Measurements from ENCODE around the gene CEP112. TPM values are rescaled to one million over a fixed set of nuclear protein-coding genes. Genes with fewer than 3 reads are reported as not detected.
A peak's percentile ranks its signal among the peaks of the same experiment; 100 is the strongest.

Gene CEP112
- total RNA-seq, 4 donors from 2014 or later, result 14.6 to 21.2 (median 20.2) TPM

DNA sequence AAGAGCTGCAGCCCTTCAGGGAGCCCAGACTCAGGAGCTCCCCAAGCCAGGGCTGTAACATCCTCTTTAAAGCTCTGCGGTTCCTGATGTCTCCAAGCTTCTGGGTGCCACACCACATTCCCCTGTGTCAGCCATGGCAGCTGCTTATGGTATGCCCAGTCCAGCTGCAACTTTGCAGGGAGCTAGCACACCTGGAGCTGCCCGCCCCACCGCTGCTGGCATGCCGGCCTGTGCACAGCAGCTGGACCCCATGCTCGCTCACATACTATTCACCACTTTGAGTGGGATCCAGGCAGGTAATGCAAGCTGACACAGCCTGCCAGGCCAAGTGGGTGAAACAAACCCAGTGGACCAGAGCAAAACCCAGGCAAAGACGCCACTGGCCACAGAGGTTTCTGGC, 324.9 kb downstream of the CEP112 start:
- H3K27ac ChIP-seq, result no peak overlapping the region
- no peak overlapping the region for H3K4me3 ChIP-seq (replicated peaks in 1 of 3)
- peaks cover 0 to 3% of the 10 kb centered on the region in 2 donors for H3K4me1 ChIP-seq
- intact Hi-C loops (cut with DNase I), result no loop called here
- DNase-seq, result peak; percentile 20 to 25
- TF ChIP-seq, protein P1, sequence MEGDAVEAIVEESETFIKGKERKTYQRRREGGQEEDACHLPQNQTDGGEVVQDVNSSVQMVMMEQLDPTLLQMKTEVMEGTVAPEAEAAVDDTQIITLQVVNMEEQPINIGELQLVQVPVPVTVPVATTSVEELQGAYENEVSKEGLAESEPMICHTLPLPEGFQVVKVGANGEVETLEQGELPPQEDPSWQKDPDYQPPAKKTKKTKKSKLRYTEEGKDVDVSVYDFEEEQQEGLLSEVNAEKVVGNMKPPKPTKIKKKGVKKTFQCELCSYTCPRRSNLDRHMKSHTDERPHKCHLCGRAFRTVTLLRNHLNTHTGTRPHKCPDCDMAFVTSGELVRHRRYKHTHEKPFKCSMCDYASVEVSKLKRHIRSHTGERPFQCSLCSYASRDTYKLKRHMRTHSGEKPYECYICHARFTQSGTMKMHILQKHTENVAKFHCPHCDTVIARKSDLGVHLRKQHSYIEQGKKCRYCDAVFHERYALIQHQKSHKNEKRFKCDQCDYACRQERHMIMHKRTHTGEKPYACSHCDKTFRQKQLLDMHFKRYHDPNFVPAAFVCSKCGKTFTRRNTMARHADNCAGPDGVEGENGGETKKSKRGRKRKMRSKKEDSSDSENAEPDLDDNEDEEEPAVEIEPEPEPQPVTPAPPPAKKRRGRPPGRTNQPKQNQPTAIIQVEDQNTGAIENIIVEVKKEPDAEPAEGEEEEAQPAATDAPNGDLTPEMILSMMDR (IDR thresholded peaks at IDR 0.05), result no peak
- TF ChIP-seq POLR2A (IDR thresholded peaks at IDR 0.05), result no peak
- no peaks in the 10 kb centered on the region for H3K36me3 ChIP-seq
- WGBS, 2 donors, result 86 to 93% methylated on average over 4 to 5 of the region's 6 CpGs
- H3K9me3 ChIP-seq, result no peaks in the 10 kb centered on the region
- no peaks in the 10 kb centered on the region for H3K27me3 ChIP-seq

DNA sequence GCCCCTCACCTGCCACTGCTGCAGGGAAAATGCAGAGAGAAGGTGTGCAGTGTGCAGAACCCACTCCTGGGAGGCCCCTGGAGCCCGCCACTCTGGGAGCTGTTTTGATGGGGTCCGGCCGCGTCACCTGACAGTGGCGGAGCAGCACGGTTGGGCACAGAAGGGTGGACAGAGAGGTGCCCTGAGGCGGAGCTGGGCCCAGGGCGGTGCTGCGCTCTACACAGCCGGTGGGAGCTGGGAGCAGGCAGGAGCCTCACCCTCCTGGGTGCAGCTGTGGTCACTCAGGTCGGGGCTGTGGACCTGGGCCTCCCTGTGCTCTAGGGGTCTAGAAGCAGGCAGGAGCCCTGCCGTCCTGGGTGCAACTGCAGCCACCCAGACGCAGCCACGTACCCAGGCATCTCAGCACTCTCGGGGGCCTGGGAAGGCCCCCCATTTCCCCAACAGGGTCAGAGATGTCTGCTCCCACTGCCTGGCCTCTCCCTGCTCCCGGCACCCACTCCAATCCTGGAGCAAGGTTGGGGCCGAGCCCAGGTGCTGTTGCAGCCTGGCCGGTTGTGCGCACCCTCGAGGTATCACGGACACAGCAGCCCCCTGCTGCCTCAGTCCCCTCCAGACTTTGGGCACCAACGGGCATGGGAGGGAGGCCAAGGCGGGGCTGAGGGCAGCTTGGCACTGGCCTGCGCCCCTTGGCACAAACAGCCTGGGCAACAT, 326.1 kb downstream of the CEP112 start:
- Histone ChIP-seq H3K27ac (no peak overlapping the region), H3K9me3 (no peaks in the 10 kb centered on the region), H3K36me3 (no peaks in the 10 kb centered on the region), H3K27me3 (no peaks in the 10 kb centered on the region), H3K4me3 (replicated peaks in 1 of 3) (no peak overlapping the region), H3K4me1 (peaks cover 0 to 3% of the 10 kb centered on the region in 2 donors)
- TF ChIP-seq, protein P1 (IDR thresholded peaks at IDR 0.05), result no peak
- TF ChIP-seq POLR2A (IDR thresholded peaks at IDR 0.05), result no peak
- WGBS, 2 donors, result 82 to 98% methylated on average over 6 to 8 of the region's 24 CpGs
- intact Hi-C loops (cut with DNase I), result no loop called here
- no peak for DNase-seq

DNA sequence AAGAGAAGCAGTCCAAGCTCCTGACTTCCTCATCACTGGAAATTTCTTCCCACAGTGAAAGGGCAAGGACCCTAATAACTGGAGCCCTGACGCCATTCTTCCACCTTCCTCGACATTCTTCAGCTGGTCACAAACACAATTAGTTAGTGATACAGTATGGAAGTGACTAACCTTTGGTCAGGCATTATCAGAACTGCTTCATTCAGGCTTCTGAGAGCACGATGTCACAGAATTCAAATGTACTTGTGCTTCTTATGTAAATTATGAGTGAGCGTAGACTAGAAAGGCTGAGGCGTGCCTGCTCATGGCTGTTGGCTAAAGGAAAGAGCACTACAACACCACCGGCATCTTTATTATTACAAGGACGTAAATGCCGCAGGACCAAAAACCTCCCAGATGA, 327.5 kb downstream of the CEP112 start:
- Histone ChIP-seq H3K4me3 (replicated peaks in 1 of 3) (no peak overlapping the region), H3K9me3 (no peaks in the 10 kb centered on the region), H3K4me1 (peaks cover 0 to 3% of the 10 kb centered on the region in 2 donors), H3K36me3 (no peaks in the 10 kb centered on the region), H3K27ac (no peak overlapping the region), H3K27me3 (no peaks in the 10 kb centered on the region)
- TF ChIP-seq, protein P1 (IDR thresholded peaks at IDR 0.05), result no peak
- no peak for TF ChIP-seq POLR2A (IDR thresholded peaks at IDR 0.05)
- intact Hi-C loops (cut with DNase I), result no loop called here
- no peak for DNase-seq
- 95 to 97% methylated on average over 8 of the region's 8 CpGs for WGBS, 2 donors

DNA sequence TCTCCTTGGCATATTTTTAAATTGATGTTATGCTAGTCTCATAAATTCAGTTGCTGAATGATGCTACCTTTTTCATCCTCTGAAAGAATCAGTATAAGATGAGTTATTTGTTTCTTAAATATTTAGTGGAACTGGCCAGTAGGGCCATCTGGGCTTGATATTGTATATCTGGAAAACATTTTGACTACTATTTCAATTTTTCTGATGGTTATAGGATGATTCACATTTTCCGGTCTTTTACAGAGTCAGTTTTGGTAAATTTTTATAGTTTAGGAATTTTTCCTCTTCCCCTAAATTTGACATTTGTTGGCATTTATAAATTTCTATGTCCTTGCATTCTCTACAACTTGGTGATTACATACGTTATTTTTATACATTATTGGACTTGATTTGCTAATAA, 334.2 kb downstream of the CEP112 start:
- no peak for DNase-seq
- Histone ChIP-seq H3K27ac (no peak overlapping the region), H3K36me3 (no peaks in the 10 kb centered on the region), H3K9me3 (no peaks in the 10 kb centered on the region), H3K4me1 (no peaks in the 10 kb centered on the region), H3K4me3 (replicated peaks in 1 of 3) (no peak overlapping the region), H3K27me3 (no peaks in the 10 kb centered on the region)
- WGBS, 2 donors, result 95% methylated on average over 2 of the region's 2 CpGs
- TF ChIP-seq, protein P1 (IDR thresholded peaks at IDR 0.05), result no peak
- TF ChIP-seq POLR2A (IDR thresholded peaks at IDR 0.05), result no peak
- intact Hi-C loops (cut with DNase I), result no loop called here

DNA sequence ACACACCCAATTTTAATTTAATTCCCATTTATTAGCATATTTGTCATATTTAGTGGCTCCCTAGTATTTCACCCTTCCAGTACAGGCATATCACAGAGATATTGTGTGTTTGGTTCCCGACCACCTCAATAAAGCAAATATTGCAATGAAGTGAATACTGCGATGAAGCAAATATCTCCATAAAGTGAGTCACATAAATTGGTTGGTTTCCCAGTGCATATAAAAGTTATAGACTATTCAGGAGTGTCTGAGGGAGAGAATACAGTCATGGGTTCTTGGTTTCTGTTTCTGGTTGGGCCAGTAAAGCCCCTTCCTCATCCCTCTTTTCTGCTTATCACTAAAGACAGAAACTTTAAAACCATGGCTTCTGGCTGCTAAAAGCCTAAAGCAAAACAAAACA, 335.1 kb downstream of the CEP112 start:
- DNase-seq, result no peak
- 92 to 98% methylated on average over 2 of the region's 2 CpGs for WGBS, 2 donors
- Histone ChIP-seq H3K27ac (no peak overlapping the region), H3K4me3 (replicated peaks in 1 of 3) (no peak overlapping the region), H3K4me1 (no peaks in the 10 kb centered on the region), H3K36me3 (no peaks in the 10 kb centered on the region), H3K9me3 (no peaks in the 10 kb centered on the region), H3K27me3 (no peaks in the 10 kb centered on the region)
- no peak for TF ChIP-seq POLR2A (IDR thresholded peaks at IDR 0.05)
- TF ChIP-seq, protein P1 (IDR thresholded peaks at IDR 0.05), result no peak
- intact Hi-C loops (cut with DNase I), result no loop called here
